Right atrium auricular region (tissue), 2 donors: ENCODE measurements around the gene PDE11A. TPM values are rescaled to one million over a fixed set of nuclear protein-coding genes. Genes with fewer than 3 reads are reported as not detected.

Source experiments
- DNase-seq: peaks from one replicate; pipeline ENCODE4 v3.0.0-alpha.2; 2019; ENCODE audit warnings: low spot score
- H3K27ac ChIP-seq, 2 donors: fragments of 200-600 bp; sonication (generic); 1 replicate in 1 of 2; 2 replicates in 1 of 2; pipeline ENCODE4 v1.5.1; 2016 to 2019
- H3K27me3 ChIP-seq, 2 donors: fragments of 200-600 bp; sonication (generic); one replicate each; pipeline versions ENCODE4 v1.5.1 to v1.6.0; 2017 to 2019
- H3K36me3 ChIP-seq: fragments of 200-600 bp; sonication (generic); one replicate; pipeline ENCODE4 v1.5.1; 2016
- H3K4me1 ChIP-seq, 2 donors: fragments of 200-600 bp; sonication (generic); one replicate each; pipeline versions ENCODE4 v1.5.1 to v1.6.0; 2017 to 2019
- H3K4me3 ChIP-seq, 2 donors: fragments of 200-600 bp; sonication (generic); 1 replicate in 1 of 2; 2 replicates in 1 of 2; pipeline ENCODE4 v1.5.1; 2017 to 2019; ENCODE audit warnings: mild to moderate bottlenecking in 1 of 2, moderate library complexity in 1 of 2
- H3K9me3 ChIP-seq, 2 donors: fragments of 200-600 bp; sonication (generic); one replicate each; pipeline ENCODE4 v1.5.1; 2019
- CTCF ChIP-seq, 2 donors: fragments of 200-600 bp; sonication (generic); IDR thresholded peaks; one replicate each; pipeline ENCODE4 v1.5.1; 2019; ENCODE audit warnings: antibody characterized with exemption in 2 of 2
- total RNA-seq, 2 donors: library from RNA; depleted of rRNA; stranded (reverse); fragments of >200 nt; gene quantifications; one replicate each; pipeline ENCODE4 v1.1.0, GENCODE V29; 2016

The PDE11A gene
- total RNA-seq, 2 donors from 2014 or later, result 1.2 TPM; not detected in 1

- Histone ChIP-seq H3K27me3 (no peaks in the 10 kb centered on the region), H3K4me3 (no peak overlapping the region), H3K36me3 (no peaks in the 10 kb centered on the region), H3K9me3 (peaks cover 0 to 6% of the 10 kb centered on the region in 2 donors), H3K4me1 (no peaks in the 10 kb centered on the region), H3K27ac (no peak overlapping the region)
- no peak for DNase-seq
- no peak for TF ChIP-seq CTCF (IDR thresholded peaks at IDR 0.05)
Measured at GRCh38 chr2:177929662-177930522, 142.7 kb downstream of the PDE11A start.

- Histone ChIP-seq H3K27ac (no peak overlapping the region), H3K27me3 (no peaks in the 10 kb centered on the region), H3K4me1 (no peaks in the 10 kb centered on the region), H3K9me3 (no peaks in the 10 kb centered on the region), H3K4me3 (no peak overlapping the region), H3K36me3 (no peaks in the 10 kb centered on the region)
- no peak for TF ChIP-seq CTCF (IDR thresholded peaks at IDR 0.05)
- DNase-seq, result no peak
Measured at GRCh38 chr2:177923323-177923722, 149.3 kb downstream of the PDE11A start.

- no peaks in the 10 kb centered on the region for H3K27me3 ChIP-seq
- H3K36me3 ChIP-seq, result no peaks in the 10 kb centered on the region
- no peak for DNase-seq
- no peaks in the 10 kb centered on the region for H3K9me3 ChIP-seq
- no peak overlapping the region for H3K4me3 ChIP-seq
- no peak overlapping the region for H3K27ac ChIP-seq
- no peak for TF ChIP-seq CTCF (IDR thresholded peaks at IDR 0.05)
- H3K4me1 ChIP-seq, result no peaks in the 10 kb centered on the region
Measured at GRCh38 chr2:177921726-177922125, 150.9 kb downstream of the PDE11A start.

- H3K27me3 ChIP-seq, result no peaks in the 10 kb centered on the region
- no peaks in the 10 kb centered on the region for H3K36me3 ChIP-seq
- H3K9me3 ChIP-seq, result no peaks in the 10 kb centered on the region
- no peak overlapping the region for H3K4me3 ChIP-seq
- DNase-seq, result no peak
- H3K27ac ChIP-seq, result no peak overlapping the region
- no peak for TF ChIP-seq CTCF (IDR thresholded peaks at IDR 0.05)
- H3K4me1 ChIP-seq, result no peaks in the 10 kb centered on the region
Measured at GRCh38 chr2:177917169-177917568, 155.4 kb downstream of the PDE11A start.

- no peak for TF ChIP-seq CTCF (IDR thresholded peaks at IDR 0.05)
- H3K4me3 ChIP-seq, result no peak overlapping the region
- H3K9me3 ChIP-seq, result no peaks in the 10 kb centered on the region
- H3K4me1 ChIP-seq, result no peaks in the 10 kb centered on the region
- DNase-seq, result no peak
- H3K36me3 ChIP-seq, result no peaks in the 10 kb centered on the region
- H3K27ac ChIP-seq, result peak overlapping the region in 1 of 2 donors; percentile 18
- H3K27me3 ChIP-seq, result no peaks in the 10 kb centered on the region
Measured at GRCh38 chr2:177916342-177916741, 156.2 kb downstream of the PDE11A start.
